T-helper 1 cell treated with Interleukin-12 subunit alpha and Interleukin-12 subunit beta and Interleukin-4 antibody, amounts not matched to agents 30 ng/mL and 1 ng/mL, for 36 hours (primary cell): Measurements from ENCODE around the gene PCDH1. TPM values are rescaled to one million over a fixed set of nuclear protein-coding genes. Genes with fewer than 3 reads are reported as not detected.
"Not testable (repeated sequence)": the region's sequence is repeated elsewhere in the genome, so short reads cannot be mapped to it uniquely, and the experiment has no call there.

Experiments used
- intact Hi-C: fragments of 100-400 bp; cut with micrococcal nuclease; formaldehyde crosslinking; loops from one replicate; pipeline ENCODE4 v1.15.1; 2024
- total RNA-seq: library from RNA; stranded (reverse); gene quantifications from 2 replicates; pipeline ENCODE4 v1.2.3, GENCODE V29; 2022

PCDH1 gene
- total RNA-seq, 1 donor from 2014 or later, result not detected

GRCh38 chr5:141902015-141902814, 24.0 kb upstream of the PCDH1 start:
- intact Hi-C loops, result no loop called here

DNA sequence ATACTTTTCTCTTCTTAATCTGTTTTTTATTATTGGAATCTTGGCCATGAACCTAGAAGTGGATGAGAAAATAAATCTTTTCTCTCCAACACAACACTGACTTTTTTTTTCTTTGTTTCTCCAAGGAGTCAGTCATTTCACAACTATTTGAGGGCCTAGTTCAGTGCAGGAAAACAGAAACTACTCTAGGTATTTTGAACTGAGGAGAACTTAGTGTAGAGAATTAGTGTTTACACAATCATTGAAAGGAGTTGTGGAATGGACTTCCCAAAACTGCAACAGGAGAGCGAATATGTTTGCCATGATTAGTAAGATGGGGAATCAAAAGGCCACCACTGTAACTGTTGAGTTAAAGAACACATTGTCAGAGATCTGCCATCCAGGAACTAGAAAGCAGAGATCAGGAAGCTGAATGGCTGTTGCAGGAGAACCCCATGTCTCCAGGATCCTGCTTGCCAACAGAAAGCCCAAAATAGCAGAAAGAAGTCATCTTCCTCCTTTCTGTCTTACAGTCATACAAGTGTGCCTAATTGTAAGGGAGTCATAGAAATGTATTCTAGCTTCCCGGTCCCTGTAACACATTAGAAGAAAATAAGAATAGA, 20.3 kb upstream of the PCDH1 start:
- intact Hi-C loops, result no loop called here

DNA sequence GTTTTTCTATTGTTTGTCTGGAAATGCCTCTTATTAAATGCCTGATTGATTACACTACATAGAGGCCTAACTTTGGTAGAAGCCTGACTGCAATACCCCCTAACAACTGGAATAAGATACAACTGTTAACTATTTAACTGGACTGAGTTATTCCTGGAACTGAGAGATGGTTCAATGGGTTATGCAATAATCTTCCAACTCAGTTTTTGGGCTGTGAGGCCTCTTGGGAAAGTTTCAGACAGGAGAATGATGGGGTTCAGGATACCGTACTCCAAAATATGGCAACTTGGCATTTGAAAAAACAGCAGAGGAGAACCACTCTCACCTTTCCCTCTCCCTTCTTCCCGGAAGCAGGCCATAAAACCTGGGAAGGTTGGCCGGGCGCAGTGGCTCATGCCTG, 19.2 kb upstream of the PCDH1 start:
- intact Hi-C loops, result no loop called here

DNA sequence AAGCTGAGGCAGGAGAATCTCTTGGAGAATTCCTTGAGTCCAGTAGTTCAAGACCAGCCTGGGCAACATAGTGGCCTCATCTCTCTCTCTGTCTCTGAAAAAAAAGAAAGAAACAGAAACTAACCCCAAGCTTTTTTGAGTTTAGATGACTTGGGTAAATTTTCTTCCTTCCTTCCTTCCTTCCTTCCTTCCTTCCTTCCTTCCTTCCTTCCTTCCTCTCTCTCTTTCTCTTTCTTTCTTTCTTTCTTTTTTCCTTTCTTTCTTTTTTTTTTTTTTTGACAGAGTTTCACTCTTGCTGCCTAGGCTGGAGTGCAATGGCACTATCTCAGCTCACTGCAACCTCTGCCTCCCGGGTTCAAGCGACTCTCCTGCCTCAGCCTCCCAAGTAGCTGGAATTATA, 12.2 kb upstream of the PCDH1 start:
- intact Hi-C loops, result not testable (repeated sequence)

DNA sequence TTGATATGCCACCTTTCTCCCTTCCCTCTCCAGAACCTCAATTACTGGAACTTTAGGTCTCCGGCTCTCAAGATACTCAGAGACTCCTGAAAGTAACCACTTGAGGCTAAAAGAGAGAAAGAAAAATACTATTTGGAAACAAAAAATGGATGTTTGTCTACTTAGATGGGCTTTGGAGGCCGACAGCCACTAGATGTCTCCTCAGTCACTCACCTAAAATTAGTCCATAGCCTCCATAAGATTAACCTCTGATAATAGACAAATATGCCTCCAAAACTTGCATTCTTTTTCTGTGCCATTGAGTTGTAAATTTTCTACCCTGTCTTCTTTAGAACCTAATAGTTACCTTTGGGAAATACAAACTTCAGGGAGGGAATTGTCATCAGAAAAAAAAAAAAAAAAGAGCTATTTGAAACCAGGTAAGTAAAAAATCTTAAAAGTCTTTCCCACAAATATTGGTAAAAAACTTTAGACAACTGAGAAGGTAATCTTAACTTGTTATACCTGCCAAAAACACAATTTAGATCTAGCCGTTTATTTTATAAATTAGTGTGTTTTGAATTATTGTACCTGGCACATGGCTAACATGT, 11.2 kb upstream of the PCDH1 start:
- intact Hi-C loops, result loop anchor here (1.0 kb wide), 2 partner anchors 71 to 256 kb away; no protein-coding TSS in a partner anchor

DNA sequence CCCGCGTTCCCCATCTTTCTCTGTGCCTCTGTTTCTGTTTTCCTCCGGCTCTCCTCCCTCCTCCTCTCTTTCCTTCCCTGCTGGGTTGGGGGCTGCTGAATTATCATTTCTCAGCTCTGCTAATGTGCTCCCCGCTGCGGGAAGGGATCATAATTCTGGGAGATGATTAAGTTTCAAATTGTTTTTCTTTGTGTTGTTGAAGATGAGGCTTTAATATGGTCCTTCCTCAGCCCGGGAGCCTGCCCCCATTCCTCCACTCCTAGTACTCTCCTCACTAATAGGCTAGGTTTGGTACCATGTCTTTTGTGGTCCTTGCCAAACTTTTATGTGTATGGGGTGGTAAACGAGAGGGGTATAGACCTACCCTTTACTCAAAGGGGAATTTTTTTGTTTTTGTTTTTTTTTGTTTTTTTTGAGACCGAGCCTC, 5.7 kb upstream of the PCDH1 start:
- intact Hi-C loops, result no loop called here

DNA sequence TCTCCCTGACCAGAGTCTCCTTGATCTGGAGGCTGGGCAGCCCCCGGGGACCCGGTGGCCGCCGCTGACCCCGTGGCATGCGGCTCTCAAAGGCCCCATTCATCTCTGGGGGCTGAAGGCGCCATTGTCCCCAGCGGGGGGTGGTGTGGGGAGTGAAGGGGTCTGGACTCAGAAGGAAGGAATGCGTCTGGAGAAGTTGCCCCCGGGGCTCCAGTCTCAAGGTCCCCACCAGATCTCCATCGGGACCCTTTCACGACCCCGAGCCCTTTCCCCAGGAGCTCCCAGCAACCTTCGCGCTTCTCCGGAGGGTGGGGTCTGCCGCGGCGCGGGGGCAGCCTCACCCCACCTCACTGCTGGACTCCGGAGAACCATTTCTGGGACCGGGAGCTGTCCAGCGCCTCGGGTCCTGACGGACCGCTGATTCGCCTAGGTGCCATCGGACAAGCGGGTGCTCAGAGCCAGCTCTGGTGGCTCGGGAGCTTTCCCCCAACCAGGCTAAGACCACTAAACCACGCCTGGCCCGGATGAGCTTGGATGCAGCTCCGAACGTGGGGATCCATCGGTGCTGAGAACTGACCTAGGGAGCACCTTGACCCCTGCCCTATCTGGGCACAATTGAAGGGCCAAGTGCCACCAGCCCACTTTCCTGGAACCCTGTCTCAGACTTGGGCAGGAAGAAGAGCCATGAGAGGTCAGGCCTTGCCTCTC, 5.1 kb upstream of the PCDH1 start:
- intact Hi-C loops, result no loop called here

GRCh38 chr5:141882594-141883183, 4.5 kb upstream of the PCDH1 start:
- intact Hi-C loops, result no loop called here

DNA sequence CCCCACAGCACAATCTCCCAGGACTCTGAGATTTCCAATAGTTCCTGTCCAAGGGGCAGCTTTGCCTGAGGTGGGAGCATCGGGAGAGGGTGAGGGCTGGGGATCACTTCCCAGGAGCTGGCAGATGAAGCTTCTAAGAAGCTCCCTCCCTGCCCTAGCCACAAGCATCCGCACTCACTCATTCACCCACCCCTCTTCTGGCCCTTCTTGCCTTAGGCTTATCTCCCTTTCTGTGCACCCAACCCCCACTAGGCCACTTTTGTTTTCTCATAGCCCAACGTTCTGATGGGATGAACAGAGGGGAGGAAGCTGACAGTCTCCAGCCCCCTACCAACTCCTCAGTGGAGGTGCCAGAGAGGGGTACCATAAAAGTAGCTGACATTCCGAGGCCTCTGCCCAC, 3.7 kb upstream of the PCDH1 start:
- intact Hi-C loops, result no loop called here

GRCh38 chr5:141880961-141881801, 3.0 kb upstream of the PCDH1 start:
- intact Hi-C loops, result no loop called here

GRCh38 chr5:141879941-141880738, 1.9 kb upstream of the PCDH1 start:
- intact Hi-C loops, result loop anchor here (1.0 to 5.0 kb wide), 12 partner anchors 31 to 288 kb away; partner anchors contain the start of gene RNF14

GRCh38 chr5:141879426-141879759, 1.2 kb upstream of the PCDH1 start:
- intact Hi-C loops, result loop anchor here (1.0 to 5.0 kb wide), 12 partner anchors 30 to 287 kb away; partner anchors contain the start of gene RNF14

GRCh38 chr5:141878711-141879425, 658 bp upstream of the PCDH1 start:
- intact Hi-C loops, result loop anchor here (1.0 to 5.0 kb wide), 12 partner anchors 30 to 287 kb away; partner anchors contain the start of gene RNF14

DNA sequence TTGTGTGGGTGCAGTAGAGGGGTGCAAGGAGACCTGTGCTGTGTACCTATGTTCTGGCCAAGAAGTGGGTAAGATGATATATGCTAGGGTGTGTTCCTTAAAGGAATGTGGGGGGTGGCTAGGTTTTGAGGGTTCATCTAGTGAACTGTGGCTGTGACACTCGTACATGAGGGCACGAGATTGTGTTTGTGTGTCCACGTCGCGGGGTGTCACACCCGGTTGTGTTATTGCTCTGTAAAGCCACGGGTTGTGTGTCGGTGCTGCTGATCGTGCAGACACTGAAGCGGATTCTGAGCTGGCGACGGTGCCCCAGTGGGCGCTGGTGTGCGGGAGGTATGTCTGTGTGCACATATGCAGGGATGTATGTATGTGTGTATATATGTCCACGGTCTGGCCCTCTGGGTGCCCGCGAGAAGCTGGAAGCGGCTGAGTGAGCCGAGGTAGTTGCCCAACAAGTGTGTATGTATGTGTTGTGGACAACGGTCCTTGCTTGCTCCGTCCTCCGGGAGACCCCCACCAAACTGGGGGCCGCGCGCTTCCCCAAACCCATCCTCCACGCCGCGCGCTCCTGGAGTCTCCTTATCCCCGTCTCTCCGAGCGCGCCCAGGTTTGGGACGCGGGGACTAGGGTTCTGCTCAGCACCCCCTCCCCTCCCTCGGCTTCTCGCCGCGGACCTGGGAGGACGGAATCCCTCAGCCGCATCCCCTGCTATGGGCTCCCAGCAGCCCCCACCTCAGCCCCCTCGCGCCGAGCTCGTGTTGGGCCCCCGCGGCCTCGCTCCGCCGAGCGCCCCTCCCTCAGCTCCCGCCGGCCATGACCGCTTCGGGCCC, 639 bp downstream of the PCDH1 start:
- intact Hi-C loops, result loop anchor here (2.0 to 5.0 kb wide), 3 partner anchors 50 to 270 kb away; partner anchors contain the start of gene RNF14

GRCh38 chr5:141876628-141877355, 1.4 kb downstream of the PCDH1 start:
- intact Hi-C loops, result loop anchor here (5.0 kb wide), 2 partner anchors 49 to 271 kb away; no protein-coding TSS in a partner anchor

DNA sequence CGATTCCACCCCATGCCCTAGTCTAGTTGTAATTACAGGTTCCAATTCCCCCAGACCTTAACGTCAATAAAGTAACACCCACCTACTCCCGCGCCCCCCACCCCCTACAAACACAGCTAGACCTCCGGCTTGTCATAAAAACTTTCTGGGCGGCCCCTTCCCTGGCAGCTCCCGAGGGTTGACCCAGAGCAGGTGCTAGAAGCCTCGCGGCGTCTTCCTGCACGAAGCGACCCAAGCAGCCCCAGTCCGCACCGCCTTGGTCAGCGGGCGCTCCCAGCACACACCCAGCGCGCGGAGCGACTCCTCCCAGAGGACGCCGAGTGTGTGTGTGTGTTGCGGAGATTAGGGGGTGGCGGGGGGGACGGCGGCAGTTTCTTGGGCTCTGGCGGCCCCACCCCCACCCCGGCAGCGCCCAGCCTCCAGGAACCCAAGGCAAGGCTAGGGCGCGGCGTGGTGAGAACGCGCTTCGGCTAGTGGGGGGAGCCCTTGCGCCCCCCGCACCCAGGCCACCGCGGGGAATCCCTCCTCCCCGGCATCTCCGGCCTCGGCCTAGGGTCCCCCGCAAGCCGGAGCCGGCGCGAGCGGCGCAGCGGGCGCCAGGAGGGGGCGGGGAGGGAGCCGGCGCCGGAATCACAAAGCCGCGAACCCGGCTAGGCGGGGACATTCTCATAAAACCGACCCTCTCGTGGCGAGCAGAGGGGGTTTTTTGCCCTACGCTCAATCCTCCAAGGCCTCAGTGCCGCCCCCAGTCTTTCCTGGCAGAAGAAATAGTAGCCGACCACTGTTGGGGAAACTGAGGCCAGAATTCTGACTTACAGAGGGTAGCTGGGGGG, 2.2 kb downstream of the PCDH1 start:
- intact Hi-C loops, result loop anchor here (5.0 kb wide), 2 partner anchors 49 to 271 kb away; no protein-coding TSS in a partner anchor
